Measurements from ENCODE around the gene NACA2. TPM values are rescaled to one million over a fixed set of nuclear protein-coding genes. Genes with fewer than 3 reads are reported as not detected.

Gene NACA2
- total and polyA plus RNA-seq, 2 of the 8 experiments (the other 6 are each of a cell fraction or from before 2014, with no cell fraction given) = not detected

DNA sequence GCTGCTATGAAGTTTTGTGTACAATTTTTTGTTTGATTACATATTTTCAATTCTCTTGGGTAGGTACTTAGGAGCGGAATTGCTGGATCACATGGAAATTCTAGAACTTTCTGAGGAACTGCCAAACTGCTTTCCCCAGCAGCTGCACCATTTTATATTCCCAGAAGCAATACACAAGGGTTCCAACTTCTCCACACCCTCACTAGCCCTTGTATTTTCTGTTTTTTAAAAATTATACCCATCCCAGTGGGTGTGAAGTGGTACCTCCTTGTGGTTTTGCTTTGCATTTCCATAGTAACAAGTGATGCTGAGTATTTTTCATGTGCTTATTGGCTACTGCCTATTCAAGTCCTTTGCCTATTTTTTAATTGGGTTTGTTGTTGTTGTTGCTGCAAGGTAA lies 20.9 kb downstream of the NACA2 start (continued):
- TF ChIP-seq, protein P1, sequence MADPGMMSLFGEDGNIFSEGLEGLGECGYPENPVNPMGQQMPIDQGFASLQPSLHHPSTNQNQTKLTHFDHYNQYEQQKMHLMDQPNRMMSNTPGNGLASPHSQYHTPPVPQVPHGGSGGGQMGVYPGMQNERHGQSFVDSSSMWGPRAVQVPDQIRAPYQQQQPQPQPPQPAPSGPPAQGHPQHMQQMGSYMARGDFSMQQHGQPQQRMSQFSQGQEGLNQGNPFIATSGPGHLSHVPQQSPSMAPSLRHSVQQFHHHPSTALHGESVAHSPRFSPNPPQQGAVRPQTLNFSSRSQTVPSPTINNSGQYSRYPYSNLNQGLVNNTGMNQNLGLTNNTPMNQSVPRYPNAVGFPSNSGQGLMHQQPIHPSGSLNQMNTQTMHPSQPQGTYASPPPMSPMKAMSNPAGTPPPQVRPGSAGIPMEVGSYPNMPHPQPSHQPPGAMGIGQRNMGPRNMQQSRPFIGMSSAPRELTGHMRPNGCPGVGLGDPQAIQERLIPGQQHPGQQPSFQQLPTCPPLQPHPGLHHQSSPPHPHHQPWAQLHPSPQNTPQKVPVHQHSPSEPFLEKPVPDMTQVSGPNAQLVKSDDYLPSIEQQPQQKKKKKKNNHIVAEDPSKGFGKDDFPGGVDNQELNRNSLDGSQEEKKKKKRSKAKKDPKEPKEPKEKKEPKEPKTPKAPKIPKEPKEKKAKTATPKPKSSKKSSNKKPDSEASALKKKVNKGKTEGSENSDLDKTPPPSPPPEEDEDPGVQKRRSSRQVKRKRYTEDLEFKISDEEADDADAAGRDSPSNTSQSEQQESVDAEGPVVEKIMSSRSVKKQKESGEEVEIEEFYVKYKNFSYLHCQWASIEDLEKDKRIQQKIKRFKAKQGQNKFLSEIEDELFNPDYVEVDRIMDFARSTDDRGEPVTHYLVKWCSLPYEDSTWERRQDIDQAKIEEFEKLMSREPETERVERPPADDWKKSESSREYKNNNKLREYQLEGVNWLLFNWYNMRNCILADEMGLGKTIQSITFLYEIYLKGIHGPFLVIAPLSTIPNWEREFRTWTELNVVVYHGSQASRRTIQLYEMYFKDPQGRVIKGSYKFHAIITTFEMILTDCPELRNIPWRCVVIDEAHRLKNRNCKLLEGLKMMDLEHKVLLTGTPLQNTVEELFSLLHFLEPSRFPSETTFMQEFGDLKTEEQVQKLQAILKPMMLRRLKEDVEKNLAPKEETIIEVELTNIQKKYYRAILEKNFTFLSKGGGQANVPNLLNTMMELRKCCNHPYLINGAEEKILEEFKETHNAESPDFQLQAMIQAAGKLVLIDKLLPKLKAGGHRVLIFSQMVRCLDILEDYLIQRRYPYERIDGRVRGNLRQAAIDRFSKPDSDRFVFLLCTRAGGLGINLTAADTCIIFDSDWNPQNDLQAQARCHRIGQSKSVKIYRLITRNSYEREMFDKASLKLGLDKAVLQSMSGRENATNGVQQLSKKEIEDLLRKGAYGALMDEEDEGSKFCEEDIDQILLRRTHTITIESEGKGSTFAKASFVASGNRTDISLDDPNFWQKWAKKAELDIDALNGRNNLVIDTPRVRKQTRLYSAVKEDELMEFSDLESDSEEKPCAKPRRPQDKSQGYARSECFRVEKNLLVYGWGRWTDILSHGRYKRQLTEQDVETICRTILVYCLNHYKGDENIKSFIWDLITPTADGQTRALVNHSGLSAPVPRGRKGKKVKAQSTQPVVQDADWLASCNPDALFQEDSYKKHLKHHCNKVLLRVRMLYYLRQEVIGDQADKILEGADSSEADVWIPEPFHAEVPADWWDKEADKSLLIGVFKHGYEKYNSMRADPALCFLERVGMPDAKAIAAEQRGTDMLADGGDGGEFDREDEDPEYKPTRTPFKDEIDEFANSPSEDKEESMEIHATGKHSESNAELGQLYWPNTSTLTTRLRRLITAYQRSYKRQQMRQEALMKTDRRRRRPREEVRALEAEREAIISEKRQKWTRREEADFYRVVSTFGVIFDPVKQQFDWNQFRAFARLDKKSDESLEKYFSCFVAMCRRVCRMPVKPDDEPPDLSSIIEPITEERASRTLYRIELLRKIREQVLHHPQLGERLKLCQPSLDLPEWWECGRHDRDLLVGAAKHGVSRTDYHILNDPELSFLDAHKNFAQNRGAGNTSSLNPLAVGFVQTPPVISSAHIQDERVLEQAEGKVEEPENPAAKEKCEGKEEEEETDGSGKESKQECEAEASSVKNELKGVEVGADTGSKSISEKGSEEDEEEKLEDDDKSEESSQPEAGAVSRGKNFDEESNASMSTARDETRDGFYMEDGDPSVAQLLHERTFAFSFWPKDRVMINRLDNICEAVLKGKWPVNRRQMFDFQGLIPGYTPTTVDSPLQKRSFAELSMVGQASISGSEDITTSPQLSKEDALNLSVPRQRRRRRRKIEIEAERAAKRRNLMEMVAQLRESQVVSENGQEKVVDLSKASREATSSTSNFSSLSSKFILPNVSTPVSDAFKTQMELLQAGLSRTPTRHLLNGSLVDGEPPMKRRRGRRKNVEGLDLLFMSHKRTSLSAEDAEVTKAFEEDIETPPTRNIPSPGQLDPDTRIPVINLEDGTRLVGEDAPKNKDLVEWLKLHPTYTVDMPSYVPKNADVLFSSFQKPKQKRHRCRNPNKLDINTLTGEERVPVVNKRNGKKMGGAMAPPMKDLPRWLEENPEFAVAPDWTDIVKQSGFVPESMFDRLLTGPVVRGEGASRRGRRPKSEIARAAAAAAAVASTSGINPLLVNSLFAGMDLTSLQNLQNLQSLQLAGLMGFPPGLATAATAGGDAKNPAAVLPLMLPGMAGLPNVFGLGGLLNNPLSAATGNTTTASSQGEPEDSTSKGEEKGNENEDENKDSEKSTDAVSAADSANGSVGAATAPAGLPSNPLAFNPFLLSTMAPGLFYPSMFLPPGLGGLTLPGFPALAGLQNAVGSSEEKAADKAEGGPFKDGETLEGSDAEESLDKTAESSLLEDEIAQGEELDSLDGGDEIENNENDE (IDR thresholded peaks at IDR 0.05; ENCODE audit: insufficient replicate concordance, low read length) = no peak
- no peak for TF ChIP-seq NRF1 (IDR thresholded peaks at IDR 0.05; ENCODE audit: low read depth, low read length)
